ENCODE data around the gene ZMYM3.

Gene ZMYM3

DNA sequence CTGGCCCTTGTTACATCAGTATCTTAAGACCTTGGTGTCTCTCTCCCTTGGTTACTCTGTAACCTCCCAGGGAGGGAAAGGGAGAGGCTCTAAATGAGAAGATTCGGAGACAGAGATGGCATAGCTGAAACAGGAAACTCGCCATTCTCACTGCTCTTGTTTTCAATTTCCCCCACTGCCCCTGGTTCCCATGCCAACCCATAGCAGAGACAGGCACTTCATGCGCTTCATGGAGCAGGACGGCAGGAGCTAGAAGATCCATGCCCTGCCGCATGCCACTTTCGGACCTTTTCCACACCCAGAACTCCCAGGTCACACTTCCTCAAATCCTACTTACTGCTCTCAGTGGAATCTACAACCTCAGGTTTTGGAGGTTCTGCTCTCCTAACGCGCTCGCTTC is 3.1 kb downstream of the ZMYM3 start:
- TF ChIP-seq, protein P1, sequence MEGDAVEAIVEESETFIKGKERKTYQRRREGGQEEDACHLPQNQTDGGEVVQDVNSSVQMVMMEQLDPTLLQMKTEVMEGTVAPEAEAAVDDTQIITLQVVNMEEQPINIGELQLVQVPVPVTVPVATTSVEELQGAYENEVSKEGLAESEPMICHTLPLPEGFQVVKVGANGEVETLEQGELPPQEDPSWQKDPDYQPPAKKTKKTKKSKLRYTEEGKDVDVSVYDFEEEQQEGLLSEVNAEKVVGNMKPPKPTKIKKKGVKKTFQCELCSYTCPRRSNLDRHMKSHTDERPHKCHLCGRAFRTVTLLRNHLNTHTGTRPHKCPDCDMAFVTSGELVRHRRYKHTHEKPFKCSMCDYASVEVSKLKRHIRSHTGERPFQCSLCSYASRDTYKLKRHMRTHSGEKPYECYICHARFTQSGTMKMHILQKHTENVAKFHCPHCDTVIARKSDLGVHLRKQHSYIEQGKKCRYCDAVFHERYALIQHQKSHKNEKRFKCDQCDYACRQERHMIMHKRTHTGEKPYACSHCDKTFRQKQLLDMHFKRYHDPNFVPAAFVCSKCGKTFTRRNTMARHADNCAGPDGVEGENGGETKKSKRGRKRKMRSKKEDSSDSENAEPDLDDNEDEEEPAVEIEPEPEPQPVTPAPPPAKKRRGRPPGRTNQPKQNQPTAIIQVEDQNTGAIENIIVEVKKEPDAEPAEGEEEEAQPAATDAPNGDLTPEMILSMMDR (IDR thresholded peaks at IDR 0.05; ENCODE audit: borderline replicate concordance, control extremely low read depth, extremely low read depth, insufficient read depth, missing control alignments), result no peak
- in situ Hi-C loops (cut with MboI; ENCODE audit: low sequenced_read_pairs, unreplicated experiment), result no loop called here
- DNase-seq (ENCODE audit: low spot score), result no peak

DNA sequence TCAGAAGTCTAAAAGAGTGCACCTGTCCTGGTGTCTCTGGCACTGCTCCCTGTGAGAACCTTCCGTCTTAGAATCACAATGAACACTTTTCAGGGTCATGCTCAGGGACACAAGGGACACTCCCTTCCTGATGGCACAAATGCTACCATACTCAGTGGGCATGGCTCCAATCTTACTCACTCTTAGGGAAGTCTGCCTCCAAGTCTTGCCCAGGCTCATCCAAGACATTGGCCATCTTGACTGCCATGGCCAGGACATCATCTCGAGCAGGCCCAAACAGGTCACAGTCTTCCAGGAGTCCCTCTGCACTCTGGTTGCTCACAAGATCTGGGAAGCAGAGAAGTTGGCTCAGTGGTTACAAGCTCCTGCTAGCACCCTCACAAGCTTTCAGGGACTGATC is 8.8 kb downstream of the ZMYM3 start:
- TF ChIP-seq, protein P1 (IDR thresholded peaks at IDR 0.05; ENCODE audit: borderline replicate concordance, control extremely low read depth, extremely low read depth, insufficient read depth, missing control alignments), result no peak
- in situ Hi-C loops (cut with MboI; ENCODE audit: low sequenced_read_pairs, unreplicated experiment), result no loop called here
- no peak for DNase-seq (ENCODE audit: low spot score)

DNA sequence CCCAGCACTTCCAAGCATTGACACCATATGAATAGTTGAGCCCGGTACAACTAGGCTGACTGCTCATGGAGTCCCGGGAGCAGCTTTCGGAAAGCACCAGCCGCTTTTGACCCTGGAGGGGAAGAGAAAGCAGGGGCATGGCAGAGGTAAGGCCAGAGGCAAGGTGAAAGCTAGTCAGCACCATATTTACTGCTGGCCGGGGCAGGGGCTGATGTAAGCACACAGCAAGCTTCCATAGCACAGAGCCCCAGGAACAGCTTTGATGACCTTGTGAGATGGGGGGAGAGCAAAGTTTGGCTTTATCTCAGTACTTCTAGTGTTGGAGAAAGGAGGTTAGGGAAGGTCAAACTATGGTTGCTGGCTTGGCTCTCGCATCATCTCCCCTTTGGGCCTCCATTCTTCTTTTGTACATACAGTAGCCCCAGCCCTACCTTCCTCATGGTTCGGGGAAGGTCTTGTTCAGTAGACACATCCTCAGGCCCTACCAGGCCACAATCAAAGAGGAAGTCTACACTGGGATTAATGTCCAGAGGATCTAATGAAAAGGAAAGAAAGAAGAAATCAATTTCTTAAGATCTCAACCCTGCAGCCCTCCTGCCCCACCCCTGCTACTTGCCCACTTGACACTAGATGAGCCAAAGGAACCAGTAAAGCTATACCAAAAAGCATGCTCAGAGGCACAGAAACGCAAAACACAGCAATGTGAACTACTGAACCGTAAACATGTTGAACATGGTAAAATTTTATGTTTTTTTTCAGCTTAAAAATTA is 9.4 kb downstream of the ZMYM3 start:
- in situ Hi-C loops (cut with MboI; ENCODE audit: low sequenced_read_pairs, unreplicated experiment), result no loop called here
- no peak for DNase-seq (ENCODE audit: low spot score)
- TF ChIP-seq, protein P1 (IDR thresholded peaks at IDR 0.05; ENCODE audit: borderline replicate concordance, control extremely low read depth, extremely low read depth, insufficient read depth, missing control alignments), result no peak

DNA sequence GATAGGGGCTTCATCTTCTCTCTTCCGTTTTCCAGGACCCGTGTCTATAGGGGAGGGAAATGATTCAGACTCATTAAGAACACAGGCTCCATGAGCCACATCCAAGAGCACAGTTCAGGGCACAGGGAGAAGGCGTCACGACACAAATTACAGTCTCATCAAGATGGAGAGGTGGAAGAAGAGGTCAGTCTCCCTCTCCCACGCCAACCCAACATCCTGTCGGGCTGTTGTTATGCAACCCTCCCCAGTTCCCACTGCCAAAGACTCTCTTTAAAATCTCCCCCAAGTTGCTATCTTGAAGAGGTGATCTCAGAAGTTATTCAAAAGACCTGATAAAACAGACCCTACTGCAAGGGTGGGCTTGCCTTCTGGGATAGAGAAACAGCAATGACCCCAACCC is 12.6 kb downstream of the ZMYM3 start:
- TF ChIP-seq, protein P1 (IDR thresholded peaks at IDR 0.05; ENCODE audit: borderline replicate concordance, control extremely low read depth, extremely low read depth, insufficient read depth, missing control alignments), result no peak
- in situ Hi-C loops (cut with MboI; ENCODE audit: low sequenced_read_pairs, unreplicated experiment), result no loop called here
- no peak for DNase-seq (ENCODE audit: low spot score)

DNA sequence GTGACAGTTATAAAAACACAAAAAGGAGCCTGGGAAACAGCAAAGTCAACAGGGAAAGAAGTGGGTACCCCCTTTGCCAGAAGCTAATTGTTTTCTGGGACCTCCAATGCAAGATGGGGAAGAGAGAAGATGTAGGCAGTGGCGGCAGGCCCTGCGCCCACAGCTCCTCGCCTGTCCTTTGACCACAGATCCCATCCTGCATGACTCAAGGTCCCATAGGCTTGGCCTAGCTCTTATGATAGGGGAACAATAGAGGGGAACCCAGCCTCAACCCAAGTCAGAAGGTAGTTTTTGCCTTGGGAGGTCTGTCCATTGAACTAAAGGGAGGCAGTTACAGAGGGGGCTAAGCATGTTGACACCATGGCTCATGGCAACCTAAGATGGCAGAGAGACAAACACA is 14.2 kb downstream of the ZMYM3 start:
- in situ Hi-C loops (cut with MboI; ENCODE audit: low sequenced_read_pairs, unreplicated experiment), result no loop called here
- TF ChIP-seq, protein P1 (IDR thresholded peaks at IDR 0.05; ENCODE audit: borderline replicate concordance, control extremely low read depth, extremely low read depth, insufficient read depth, missing control alignments), result no peak
- DNase-seq (ENCODE audit: low spot score), result no peak

DNA sequence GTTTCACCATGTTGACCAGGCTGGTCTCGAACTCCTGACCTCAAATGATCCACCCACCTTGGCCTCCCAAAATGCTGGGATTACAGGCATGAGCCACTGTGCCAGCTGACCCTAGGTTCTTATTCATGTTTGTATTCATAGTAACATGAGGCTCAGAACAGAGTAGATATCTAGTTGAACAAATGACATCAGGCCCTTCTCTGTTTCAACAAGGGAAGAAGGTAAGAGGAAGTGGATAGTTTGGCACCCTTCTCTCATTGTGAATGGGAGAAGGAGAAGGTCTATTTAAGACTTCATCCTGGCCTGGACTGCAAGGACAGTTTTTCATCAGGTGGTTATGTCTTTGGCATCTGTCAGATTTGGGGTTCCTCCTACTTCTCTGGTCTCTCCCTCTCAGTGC is 17.1 kb downstream of the ZMYM3 start:
- DNase-seq (ENCODE audit: low spot score), result no peak
- TF ChIP-seq, protein P1 (IDR thresholded peaks at IDR 0.05; ENCODE audit: borderline replicate concordance, control extremely low read depth, extremely low read depth, insufficient read depth, missing control alignments), result no peak
- in situ Hi-C loops (cut with MboI; ENCODE audit: low sequenced_read_pairs, unreplicated experiment), result no loop called here

Measured in GM13976 (cell line).